Central memory CD8-positive, alpha-beta T cell (primary cell): ENCODE data around the gene PKIB.

Source experiments
- ATAC-seq: fragments of 150-1000 bp; cut with Tn5 transposase; replicated peaks from 2 replicates; pipeline ENCODE4 v1.10.0; 2022; ENCODE audit warnings: mild to moderate bottlenecking, moderate FRiP score, moderate number of reproducible peaks; ENCODE audit not compliant: poor library complexity, severe bottlenecking; ENCODE audit errors: extremely low read depth
- DNase-seq, 2 donors: peaks; one replicate each; pipeline ENCODE4 v3.0.0; 2021; ENCODE audit warnings: low spot score in 2 of 2
- H3K27ac Mint-ChIP-seq: one replicate; pipeline ENCODE4 v1.8.0; 2022; ENCODE audit warnings: low read depth, mild to moderate bottlenecking, moderate library complexity, mixed read lengths
- H3K27me3 Mint-ChIP-seq: one replicate; pipeline ENCODE4 v1.8.0; 2022; ENCODE audit warnings: mixed read lengths
- H3K36me3 Mint-ChIP-seq: one replicate; pipeline ENCODE4 v1.8.0; 2022; ENCODE audit warnings: mild to moderate bottlenecking, moderate library complexity, mixed read lengths; ENCODE audit not compliant: insufficient read depth
- H3K4me1 Mint-ChIP-seq: one replicate; pipeline ENCODE4 v1.8.0; 2022; ENCODE audit warnings: mixed read lengths
- H3K4me3 Mint-ChIP-seq: one replicate; pipeline ENCODE4 v1.8.0; 2022; ENCODE audit warnings: mild to moderate bottlenecking, moderate library complexity, mixed read lengths
- H3K9me3 Mint-ChIP-seq: one replicate; pipeline ENCODE4 v1.8.0; 2022; ENCODE audit warnings: mixed read lengths

The PKIB gene

DNA sequence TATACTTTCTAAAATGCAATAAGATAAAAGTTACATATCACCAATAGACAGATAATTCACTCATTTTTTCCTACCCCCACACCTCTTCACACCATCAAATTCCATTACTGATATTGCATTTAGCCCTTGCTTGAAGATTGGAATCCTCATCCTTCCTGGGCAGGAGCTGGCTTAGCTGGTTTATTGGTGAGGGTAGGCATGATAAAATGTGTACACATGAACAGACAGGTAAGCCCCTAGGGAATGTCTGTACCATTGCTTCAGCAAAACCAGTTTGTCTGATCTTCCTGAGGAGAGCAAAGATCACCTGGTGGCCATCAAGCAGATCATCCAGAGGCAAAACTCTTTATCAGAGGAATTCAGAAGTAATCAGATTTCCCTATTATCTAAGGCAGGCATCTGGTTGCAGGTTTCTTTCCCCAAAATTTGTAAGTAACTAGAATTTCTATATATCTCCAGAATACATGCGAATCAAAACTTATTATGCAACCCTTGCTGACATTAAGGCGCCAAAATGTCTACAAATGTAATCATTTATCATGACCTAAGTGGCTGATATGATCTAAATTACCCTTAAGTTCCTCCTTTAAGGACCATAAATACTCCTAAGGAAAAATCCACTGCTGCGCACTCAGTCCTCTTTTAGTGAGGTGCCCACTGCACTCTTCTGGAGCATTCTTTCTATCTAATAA lies 162.7 kb downstream of the PKIB start:
- Mint-ChIP-seq H3K9me3 (peaks cover 5% of the 10 kb centered on the region), H3K4me1 (no peaks in the 10 kb centered on the region), H3K27ac (no peak overlapping the region), H3K4me3 (no peak overlapping the region), H3K36me3 (no peaks in the 10 kb centered on the region), H3K27me3 (peaks cover 27% of the 10 kb centered on the region)
- DNase-seq (no peak), ATAC-seq (no peak)
